IMR-90 (cell line): ENCODE results near the gene RFT1. TPM values are rescaled to one million over a fixed set of nuclear protein-coding genes. Genes with fewer than 3 reads are reported as not detected.

ENCODE experiments used
- ATAC-seq: fragments of 200-7000 bp; cut with Tn5 transposase; 2 replicates; pipeline ENCODE4 v1.9.1; 2020; ENCODE audit warnings: low read depth, mild to moderate bottlenecking, moderate library complexity
- BruUV-seq: library from RNA; stranded (reverse); fragments of 400-500 nt; replicated peaks from 2 replicates; lab custom pipeline; 2021; lab: Mats Ljungman, UMichigan
- CTCF ChIA-PET: fragments of 300-600 bp; formaldehyde crosslinking; extraction: SDS; loops from one replicate; lab custom pipeline; 2021; ENCODE audit warnings: antibody characterized with exemption; lab: Yijun Ruan, JAX
- POLR2A ChIA-PET: fragments of 300-600 bp; sonication (Branson Sonifier 250); formaldehyde crosslinking; loops from one replicate; lab custom pipeline; 2022; ENCODE audit warnings: antibody characterized with exemption; ENCODE audit not compliant: unreplicated experiment; lab: Charles Lee
- DNase-seq: peaks from one replicate; pipeline ENCODE4 v3.0.0; 2013
- H2AFZ ChIP-seq: replicated peaks from 2 replicates; pipeline ENCODE3; 2013; ENCODE audit warnings: low read length, mild to moderate bottlenecking; ENCODE audit not compliant: poor library complexity
- H2AK5ac ChIP-seq: 2 replicates; pipeline ENCODE4 v1.6.1; 2013; ENCODE audit warnings: low read depth, low read length, inconsistent platforms
- H2AK9ac ChIP-seq: replicated peaks from 2 replicates; pipeline ENCODE3; 2013; ENCODE audit warnings: mild to moderate bottlenecking, low read depth, low read length, moderate library complexity; ENCODE audit not compliant: poor library complexity
- H2BK120ac ChIP-seq: 2 replicates; pipeline ENCODE4 v1.6.1; 2013; ENCODE audit warnings: low read depth, low read length, inconsistent platforms
- H2BK15ac ChIP-seq: 3 replicates; pipeline ENCODE4 v1.6.1; 2013; ENCODE audit warnings: low read depth, low read length, inconsistent platforms
- H2BK20ac ChIP-seq: 2 replicates; pipeline ENCODE4 v1.6.1; 2013; ENCODE audit warnings: low read depth, mild to moderate bottlenecking, inconsistent platforms, low read length, moderate library complexity
- H2BK5ac ChIP-seq: 2 replicates; pipeline ENCODE4 v1.6.1; 2013; ENCODE audit warnings: mild to moderate bottlenecking, low read depth, low read length, inconsistent platforms; ENCODE audit not compliant: poor library complexity, severe bottlenecking
- H3K14ac ChIP-seq: replicated peaks from 2 replicates; pipeline ENCODE4 v1.6.1; 2013; ENCODE audit warnings: low read depth, low read length, inconsistent platforms
- H3K18ac ChIP-seq: 2 replicates; pipeline ENCODE4 v1.6.1; 2013; ENCODE audit warnings: low read depth, low read length, control low read depth
- H3K23ac ChIP-seq: 2 replicates; pipeline ENCODE4 v1.6.1; 2013; ENCODE audit warnings: low read depth, low read length, inconsistent platforms
- H3K27ac ChIP-seq: 2 replicates; pipeline ENCODE4 v1.5.1; 2013; ENCODE audit warnings: mild to moderate bottlenecking, control low read depth, low read length; ENCODE audit not compliant: insufficient read depth
- H3K27me3 ChIP-seq: 2 replicates; pipeline ENCODE4 v1.6.1; 2013; ENCODE audit warnings: low read length; ENCODE audit not compliant: control insufficient read depth, insufficient read depth
- H3K36me3 ChIP-seq: 2 replicates; pipeline ENCODE4 v1.6.1; 2013; ENCODE audit warnings: low read length, mixed read lengths; ENCODE audit not compliant: control insufficient read depth, insufficient read depth
- H3K4ac ChIP-seq: 2 replicates; pipeline ENCODE4 v1.6.1; 2013; ENCODE audit warnings: low read depth, low read length, inconsistent platforms
- H3K4me1 ChIP-seq: 2 replicates; pipeline ENCODE4 v1.6.1; 2013; ENCODE audit warnings: low read length, mixed read lengths; ENCODE audit not compliant: control insufficient read depth, insufficient read depth
- H3K4me2 ChIP-seq: 2 replicates; pipeline ENCODE4 v1.6.1; 2013; ENCODE audit warnings: low read depth, mild to moderate bottlenecking, control low read depth, low read length, moderate library complexity
- H3K4me3 ChIP-seq: 2 replicates; pipeline ENCODE4 v1.5.1; 2013; ENCODE audit warnings: low read depth, mild to moderate bottlenecking, control low read depth, low read length, moderate library complexity; ENCODE audit not compliant: insufficient read depth
- H3K56ac ChIP-seq: 2 replicates; pipeline ENCODE4 v1.6.1; 2013; ENCODE audit warnings: low read length, inconsistent platforms; ENCODE audit not compliant: insufficient read depth; ENCODE audit errors: extremely low read depth
- H3K79me1 ChIP-seq, 2 experiments: 2 replicates each; pipeline ENCODE4 v1.6.1; 2013; ENCODE audit warnings: low read length in 2 of 2, inconsistent platforms in 1 of 2, low read depth in 1 of 2
- H3K9ac ChIP-seq: 2 replicates; pipeline ENCODE4 v1.6.1; 2013; ENCODE audit warnings: low read depth, low read length, control low read depth
- H3K9me1 ChIP-seq: 2 replicates; pipeline ENCODE4 v1.6.1; 2013; ENCODE audit warnings: low read length, inconsistent platforms; ENCODE audit not compliant: insufficient read depth
- H3K9me3 ChIP-seq: 2 replicates; pipeline ENCODE4 v1.6.1; 2013; ENCODE audit warnings: low read length; ENCODE audit not compliant: control insufficient read depth, insufficient read depth
- H4K20me1 ChIP-seq: 2 replicates; pipeline ENCODE4 v1.6.1; 2013; ENCODE audit warnings: low read length, inconsistent platforms; ENCODE audit not compliant: insufficient read depth
- H4K5ac ChIP-seq: 2 replicates; pipeline ENCODE4 v1.6.1; 2013; ENCODE audit warnings: mild to moderate bottlenecking, low read depth, low read length, control low read depth
- H4K8ac ChIP-seq, 2 experiments: 2 replicates each; pipeline ENCODE4 v1.6.1; 2013; ENCODE audit warnings: low read depth in 2 of 2, low read length in 2 of 2, control low read depth in 1 of 2, inconsistent platforms in 1 of 2
- H4K91ac ChIP-seq: 2 replicates; pipeline ENCODE4 v1.6.1; 2013; ENCODE audit warnings: low read depth, low read length, inconsistent platforms; ENCODE audit not compliant: insufficient read depth
- BHLHE40 ChIP-seq: fragments of 150-350 bp; IDR thresholded peaks from 2 replicates; pipeline ENCODE4 v1.6.1; 2016; ENCODE audit warnings: mild to moderate bottlenecking, low read depth, low read length
- CEBPB ChIP-seq: IDR thresholded peaks from 2 replicates; pipeline ENCODE4 v1.6.1; 2012; ENCODE audit warnings: low read depth, low read length, improper control_type of control experiment
- CHD1 ChIP-seq: IDR thresholded peaks from 2 replicates; pipeline ENCODE4 v1.6.1; 2012; ENCODE audit warnings: low read depth, low read length, improper control_type of control experiment
- CTCF ChIP-seq: conservative IDR thresholded peaks from 2 replicates; pipeline ENCODE4 v1.5.1; 2012; ENCODE audit warnings: mild to moderate bottlenecking, low read depth, low read length, improper control_type of control experiment
- ELK1 ChIP-seq: fragments of 150-350 bp; IDR thresholded peaks from 2 replicates; pipeline ENCODE4 v1.6.1; 2016; ENCODE audit warnings: low read depth, mild to moderate bottlenecking, low read length, moderate library complexity, borderline replicate concordance
- FOS ChIP-seq: fragments of 150-350 bp; IDR thresholded peaks from 2 replicates; pipeline ENCODE4 v1.6.1; 2016; ENCODE audit warnings: low read depth, low read length
- MAFK ChIP-seq: IDR thresholded peaks from 2 replicates; pipeline ENCODE4 v1.6.1; 2012; ENCODE audit warnings: low read depth, low read length, improper control_type of control experiment
- MAZ ChIP-seq: IDR thresholded peaks from 2 replicates; pipeline ENCODE4 v1.6.1; 2012; ENCODE audit warnings: low read depth, mild to moderate bottlenecking, low read length, improper control_type of control experiment, moderate library complexity, borderline replicate concordance
- MXI1 ChIP-seq: IDR thresholded peaks from 2 replicates; pipeline ENCODE4 v1.6.1; 2012; ENCODE audit warnings: low read depth, mild to moderate bottlenecking, low read length, moderate library complexity, borderline replicate concordance
- NFE2L2 ChIP-seq: fragments of 150-350 bp; IDR thresholded peaks from 2 replicates; pipeline ENCODE4 v1.6.1; 2016; ENCODE audit warnings: low read depth, mild to moderate bottlenecking, low read length
- POLR2A ChIP-seq: IDR thresholded peaks from 2 replicates; pipeline ENCODE4 v1.6.1; 2012; ENCODE audit warnings: mild to moderate bottlenecking, low read depth, low read length
- RAD21 ChIP-seq: IDR thresholded peaks from 2 replicates; pipeline ENCODE4 v1.6.1; 2012; ENCODE audit warnings: low read length, improper control_type of control experiment
- RCOR1 ChIP-seq: IDR thresholded peaks from 2 replicates; pipeline ENCODE4 v1.6.1; 2012; ENCODE audit warnings: mild to moderate bottlenecking, low read length, improper control_type of control experiment; ENCODE audit not compliant: insufficient replicate concordance
- RFX5 ChIP-seq: IDR thresholded peaks from 2 replicates; pipeline ENCODE4 v1.8.0; 2012; ENCODE audit warnings: low read depth, mild to moderate bottlenecking, low read length, moderate library complexity
- SMC3 ChIP-seq: fragments of 150-350 bp; IDR thresholded peaks from 2 replicates; pipeline ENCODE4 v1.6.1; 2016; ENCODE audit warnings: low read depth, mild to moderate bottlenecking, antibody characterized with exemption, low read length, moderate library complexity
- USF2 ChIP-seq: fragments of 150-350 bp; IDR thresholded peaks from 2 replicates; pipeline ENCODE4 v1.6.1; 2017; ENCODE audit warnings: mild to moderate bottlenecking, antibody characterized with exemption, low read length, low read depth
- WGBS, 2 experiments: methylation state at CpG; one replicate each; pipeline versions ENCODE4 v1.1.5 to v1.1.7; 2013; ENCODE audit warnings: missing lambda C conversion rate in 2 of 2; ENCODE audit not compliant: insufficient read length in 1 of 2; ENCODE audit errors: extremely low coverage in 2 of 2; 5-methylcytosine and 5-hydroxymethylcytosine counted together
- dilution Hi-C: fragments of 300-500 bp; cut with HindIII; formaldehyde crosslinking; loops from one replicate; pipeline ENCODE4 v1.14.3; 2018; ENCODE audit warnings: low sequenced_read_pairs; ENCODE audit not compliant: unreplicated experiment
- in situ Hi-C: fragments of 300-500 bp; cut with MboI; formaldehyde crosslinking; loops from 3 replicates; pipeline ENCODE4 v1.14.3; 2019; ENCODE audit warnings: low sequenced_read_pairs, inconsistent platforms, mixed read lengths
- intact Hi-C: fragments of 100-400 bp; cut with micrococcal nuclease; formaldehyde crosslinking; loops from 2 replicates; pipeline ENCODE4 v1.10.0; 2022
- polyA plus RNA-seq, 3 experiments: library from polyadenylated mRNA; depleted of rRNA; stranded (reverse); fragments of >200 nt; gene quantifications; 2 replicates each; pipeline ENCODE4 v1.2.3, GENCODE V29; 2012; ENCODE audit warnings: low replicate concordance in 1 of 3
- total RNA-seq: library from RNA; depleted of rRNA; stranded (reverse); fragments of >200 nt; gene quantifications from 2 replicates; pipeline ENCODE4 v1.2.3, GENCODE V29; 2012

Gene RFT1
- total and polyA plus RNA-seq, 2 of the 4 experiments (the other 2 are of a cell fraction): 14.5 to 23.5 TPM

- H4K8ac ChIP-seq: no peak overlapping the region
- no peak overlapping the region for H3K56ac ChIP-seq
- H3K27ac ChIP-seq: no peak overlapping the region
- H3K23ac ChIP-seq: no peak overlapping the region
- no peaks in the 10 kb centered on the region for H3K9me3 ChIP-seq
- dilution Hi-C loops: no loop called here
- H2AK5ac ChIP-seq: no peak overlapping the region
- H3K27me3 ChIP-seq: peaks cover 34% of the 10 kb centered on the region
- no peak overlapping the region for H3K18ac ChIP-seq
- H2BK15ac ChIP-seq: no peak overlapping the region
- no peak overlapping the region for H2BK5ac ChIP-seq
- H3K79me1 ChIP-seq: peaks cover 8 to 15% of the 10 kb centered on the region in 2 experiments; a peak in 3 of 4 replicates
- H3K4ac ChIP-seq: no peak overlapping the region
- H3K4me1 ChIP-seq: peaks cover 21% of the 10 kb centered on the region; the same call in 1 of the 2 replicates
- no TSS peak for BruUV-seq
- WGBS, 2 experiments: 73% methylated on average over 3 of the region's 3 CpGs; no CpG with 5 or more reads in 1 of the 2 experiments
- no peak overlapping the region for H3K4me3 ChIP-seq
- H3K4me2 ChIP-seq: no peak overlapping the region
- H4K5ac ChIP-seq: no peak overlapping the region
- no peak overlapping the region for H2BK20ac ChIP-seq
- ChIA-PET CTCF (no interaction called here), POLR2A (no interaction called here)
- TF ChIP-seq MAZ (no peak), SMC3 (no peak), CTCF (no peak), MAFK (no peak), RAD21 (no peak), MXI1 (no peak), NFE2L2 (no peak), BHLHE40 (no peak), RFX5 (no peak), CHD1 (no peak), RCOR1 (no peak), USF2 (no peak), CEBPB (no peak), POLR2A (no peak), FOS (no peak), ELK1 (no peak)
- no peak for ATAC-seq
- in situ Hi-C loops: no loop called here
- H3K36me3 ChIP-seq: no peaks in the 10 kb centered on the region
- H3K9ac ChIP-seq: no peak overlapping the region
- H2AFZ ChIP-seq: no peak overlapping the region
- 0 out of 2 replicates have a peak, but pooled peaks cover 8% of the 10 kb centered on the region for H4K20me1 ChIP-seq
- no peak overlapping the region for H2AK9ac ChIP-seq
- intact Hi-C loops: no loop called here
- peaks cover 8% of the 10 kb centered on the region for H3K9me1 ChIP-seq
- no peak for DNase-seq
- H2BK120ac ChIP-seq: no peak overlapping the region
- H3K14ac ChIP-seq: no peak overlapping the region
- H4K91ac ChIP-seq: no peak overlapping the region
Measured at GRCh38 chr3:53157974-53158580, 27.8 kb upstream of the RFT1 start.
